Inflammatory macrophage treated with lipopolysaccharide for 4 hours (primary cell): Measurements from ENCODE around the gene CYP8B1.

Experiments used
- DNase-seq: peaks from one replicate; pipeline ENCODE4 v3.0.0-alpha.2; 2020

CYP8B1 gene

GRCh38 chr3:42875325-42876151, at the start of gene CYP8B1:
TSS of gene CYP8B1 (minus strand) at chr3:42875879. CDS start at chr3:42875816, 63 bp downstream.
- DNase-seq: no peak

GRCh38 chr3:42923606-42924005, 47.9 kb upstream of the CYP8B1 start:
- no peak for DNase-seq

- DNase-seq: no peak
Measured at GRCh38 chr3:42914771-42915515, 39.3 kb upstream of the CYP8B1 start.

- no peak for DNase-seq
Measured at GRCh38 chr3:42911551-42911950, 35.9 kb upstream of the CYP8B1 start.

GRCh38 chr3:42908675-42909074, 33.0 kb upstream of the CYP8B1 start:
- DNase-seq: no peak

- no peak for DNase-seq
Measured at GRCh38 chr3:42906848-42907183, 31.1 kb upstream of the CYP8B1 start.

GRCh38 chr3:42906070-42906847, 30.6 kb upstream of the CYP8B1 start, which contains the start of gene ZNF662:
TSS of gene ZNF662 (plus strand) at chr3:42906142. CDS start at chr3:42908115, 1,973 bp downstream.
- DNase-seq: no peak

- DNase-seq: no peak
Measured at GRCh38 chr3:42905740-42906069, 30.0 kb upstream of the CYP8B1 start.

GRCh38 chr3:42904076-42904475, 28.4 kb upstream of the CYP8B1 start:
- DNase-seq: no peak

- no peak for DNase-seq
Measured at GRCh38 chr3:42902257-42902656, 26.6 kb upstream of the CYP8B1 start.

GRCh38 chr3:42901073-42901415, 25.4 kb upstream of the CYP8B1 start:
- no peak for DNase-seq

- no peak for DNase-seq
Measured at GRCh38 chr3:42900226-42901072, 24.8 kb upstream of the CYP8B1 start.

GRCh38 chr3:42898896-42899675, 23.4 kb upstream of the CYP8B1 start:
- DNase-seq: peak; percentile 1

GRCh38 chr3:42895580-42895868, 19.8 kb upstream of the CYP8B1 start:
- no peak for DNase-seq

- no peak for DNase-seq
Measured at GRCh38 chr3:42894698-42895579, 19.3 kb upstream of the CYP8B1 start.

GRCh38 chr3:42892807-42893206, 17.1 kb upstream of the CYP8B1 start:
- no peak for DNase-seq

- no peak for DNase-seq
Measured at GRCh38 chr3:42892169-42892568, 16.5 kb upstream of the CYP8B1 start.

GRCh38 chr3:42891042-42891441, 15.4 kb upstream of the CYP8B1 start:
- no peak for DNase-seq

- no peak for DNase-seq
Measured at GRCh38 chr3:42887084-42887483, 11.4 kb upstream of the CYP8B1 start.

- no peak for DNase-seq
Measured at GRCh38 chr3:42886294-42886822, 10.7 kb upstream of the CYP8B1 start.

- no peak for DNase-seq
Measured at GRCh38 chr3:42884324-42884723, 8.6 kb upstream of the CYP8B1 start.
